Stimulated activated CD8-positive, alpha-beta memory T cell treated with anti-CD3 and anti-CD28 coated beads, Interleukin-7, amount 100 ng/mL, for 1 hour (primary cell): ENCODE data around the gene GLYR1.
"Not testable (repeated sequence)": the region's sequence is repeated elsewhere in the genome, so short reads cannot be mapped to it uniquely, and the experiment has no call there.

ENCODE experiments used
- DNase-seq, 2 donors: peaks; one replicate each; pipeline ENCODE4 v3.0.0-alpha.2; 2020; ENCODE audit warnings: low read depth in 2 of 2

GLYR1 gene

DNA sequence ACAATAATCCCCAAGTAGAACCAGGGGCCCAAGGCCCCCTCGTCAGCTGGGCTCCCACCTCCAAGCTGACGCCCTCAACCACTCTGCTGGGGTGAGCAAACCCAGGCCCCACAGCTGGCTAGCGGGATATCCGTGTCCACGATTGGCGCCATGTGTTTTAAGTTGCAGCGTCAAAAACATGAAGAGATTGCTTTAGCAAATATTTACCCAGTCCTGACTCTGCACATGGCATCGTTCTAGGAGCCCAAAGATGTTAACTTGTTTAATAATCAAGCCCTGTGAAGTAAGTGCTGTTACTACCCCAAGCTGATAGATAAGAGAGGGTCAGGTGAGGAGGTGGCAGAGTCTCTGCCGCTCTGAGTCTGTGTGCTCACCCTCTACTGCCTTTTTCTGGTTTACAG, 58.6 kb downstream of the GLYR1 start:
- no peak for DNase-seq

DNA sequence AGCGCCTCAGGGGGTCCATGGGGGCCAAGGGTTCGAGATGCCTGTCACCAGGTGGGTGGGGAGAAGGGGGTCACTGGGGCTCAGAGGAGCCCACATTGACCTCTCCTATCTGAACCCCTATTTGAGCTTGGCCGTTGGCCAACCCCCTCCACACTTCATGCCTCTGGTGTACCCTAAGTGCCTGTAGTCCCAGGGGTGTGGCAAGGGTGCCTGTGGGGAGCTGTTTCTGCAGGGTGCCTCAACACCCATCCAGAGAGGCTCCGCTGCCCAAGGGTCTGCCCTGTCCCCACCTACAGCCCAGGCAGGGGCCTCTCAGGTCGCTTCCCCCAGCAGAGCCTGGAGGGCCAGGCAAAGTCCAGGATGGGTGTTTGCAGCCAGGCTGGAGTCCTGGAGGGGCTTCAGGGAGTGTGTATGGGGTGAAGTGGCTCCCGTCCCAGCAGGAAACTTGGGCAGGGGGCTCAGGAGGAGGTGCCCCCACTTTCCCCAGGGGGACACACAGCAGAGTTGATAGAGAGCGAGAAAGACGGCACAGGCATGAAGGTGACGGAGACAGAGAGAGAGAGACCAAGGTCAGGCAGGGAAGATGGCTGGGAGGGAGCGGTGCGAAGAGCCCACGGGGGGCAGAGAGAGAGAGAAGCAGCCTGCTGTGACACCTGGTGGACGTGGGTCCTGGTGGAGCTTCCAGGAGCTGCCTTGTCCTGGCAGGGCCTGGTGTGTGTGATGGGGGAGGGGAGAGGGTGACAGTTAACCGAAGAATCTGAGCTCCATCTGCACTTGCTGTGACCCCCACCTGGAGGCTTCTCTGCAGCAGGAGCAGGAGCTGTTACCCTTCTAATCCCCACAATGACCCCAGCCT, 59.2 kb downstream of the GLYR1 start, which contains the start of gene SEPTIN12:
SEPTIN12 (minus strand) TSS at position 719 of the 856 bp plus-strand sequence; CDS start at position 19, 700 bp downstream.
- DNase-seq = no peak

DNA sequence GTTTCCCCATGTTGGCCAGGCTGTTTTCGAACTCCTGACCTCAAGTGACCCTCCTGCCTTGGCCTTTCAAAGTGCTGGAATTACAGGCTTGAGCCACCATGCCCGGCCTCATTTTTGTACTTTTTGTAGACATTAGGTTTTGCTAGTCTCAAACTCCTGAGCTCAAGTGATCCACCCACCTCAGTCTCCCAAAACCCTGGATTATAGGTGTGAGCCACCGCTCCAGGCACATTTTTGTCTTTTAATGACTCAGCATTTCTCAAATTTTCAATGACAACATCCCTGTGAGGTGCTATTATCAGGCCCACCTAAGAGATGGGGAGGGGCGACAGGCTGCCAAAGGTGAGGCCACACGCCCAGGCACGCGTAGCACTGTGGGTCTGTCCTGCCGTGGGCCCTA, 60.0 kb downstream of the GLYR1 start:
- DNase-seq = no peak

DNA sequence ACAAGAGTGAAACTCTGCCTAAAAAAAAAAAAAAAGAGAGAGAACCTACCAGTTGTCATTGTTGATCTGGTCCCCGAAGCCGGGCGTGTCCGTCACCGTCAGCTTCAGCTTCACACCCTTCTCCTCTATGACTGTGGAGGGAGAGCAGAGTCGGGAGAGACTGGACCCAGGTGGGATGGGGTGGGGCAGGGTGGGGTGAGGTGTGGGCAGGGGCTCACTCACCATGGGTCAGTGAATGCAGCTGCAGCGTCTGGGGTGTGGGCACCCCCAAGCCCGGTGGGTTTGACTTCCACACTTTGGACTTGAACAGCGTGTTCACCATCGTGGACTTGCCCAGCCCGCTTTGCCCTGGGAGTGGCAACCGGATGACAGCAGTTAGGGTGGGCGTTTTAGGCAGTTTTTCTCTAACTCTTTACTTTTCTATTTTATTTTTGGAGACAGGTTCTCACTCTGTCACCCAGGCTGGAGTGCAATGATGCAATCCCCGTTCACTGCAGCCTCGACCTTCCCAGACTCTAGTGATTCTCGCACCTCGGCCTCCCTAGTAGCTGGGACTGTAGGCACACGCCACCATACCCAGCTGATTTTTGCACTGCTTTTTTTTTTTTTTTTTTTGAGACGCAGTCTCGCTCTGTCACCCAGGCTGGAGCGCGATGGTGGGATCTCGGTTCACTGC, 61.2 kb downstream of the GLYR1 start:
- DNase-seq = no peak

DNA sequence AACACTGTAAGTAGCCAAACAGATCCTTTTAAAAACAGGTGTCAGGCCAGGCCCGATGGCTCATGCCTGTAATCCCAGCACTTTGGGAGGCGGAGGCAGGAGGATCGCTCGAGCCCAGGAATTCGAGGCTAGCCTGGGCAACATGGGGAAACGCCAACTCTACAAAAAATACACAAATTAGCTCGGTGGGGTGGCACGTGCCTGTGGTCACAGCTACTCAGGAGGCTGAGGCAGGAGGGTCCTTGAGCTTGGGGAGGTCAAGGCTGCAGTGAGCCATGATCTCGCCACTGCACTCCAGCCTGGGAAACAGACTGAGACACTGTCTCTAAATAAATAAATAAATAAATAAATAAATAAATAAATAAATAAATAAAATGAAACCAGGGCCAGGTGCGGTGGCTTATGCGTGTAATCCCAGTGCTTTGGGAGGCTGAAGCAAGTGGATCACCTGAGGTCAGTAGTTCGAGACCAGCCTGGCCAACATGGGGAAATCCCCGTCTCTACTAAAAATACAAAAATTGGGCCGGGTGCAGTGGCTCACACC, 62.6 kb downstream of the GLYR1 start:
- not testable (repeated sequence) for DNase-seq

DNA sequence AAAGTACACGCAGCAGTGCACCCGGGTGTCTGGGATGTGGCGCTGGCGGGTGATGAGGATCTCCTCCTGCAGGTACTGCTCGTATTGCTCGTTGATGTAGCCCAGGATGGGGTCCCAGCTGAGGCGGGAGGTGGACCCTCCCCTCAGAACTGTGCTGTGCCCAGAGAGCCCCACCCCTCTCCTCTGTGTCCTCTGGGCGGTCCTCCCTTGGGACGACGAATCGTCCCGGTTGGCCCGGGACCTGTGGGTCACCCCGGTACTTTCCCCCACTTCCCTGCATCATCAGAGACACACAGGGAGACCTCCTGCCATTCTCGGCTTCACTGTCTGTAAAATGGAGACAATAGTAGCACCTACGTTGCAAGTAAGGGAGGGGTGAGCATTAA, 63.1 kb downstream of the GLYR1 start:
- DNase-seq = no peak

DNA sequence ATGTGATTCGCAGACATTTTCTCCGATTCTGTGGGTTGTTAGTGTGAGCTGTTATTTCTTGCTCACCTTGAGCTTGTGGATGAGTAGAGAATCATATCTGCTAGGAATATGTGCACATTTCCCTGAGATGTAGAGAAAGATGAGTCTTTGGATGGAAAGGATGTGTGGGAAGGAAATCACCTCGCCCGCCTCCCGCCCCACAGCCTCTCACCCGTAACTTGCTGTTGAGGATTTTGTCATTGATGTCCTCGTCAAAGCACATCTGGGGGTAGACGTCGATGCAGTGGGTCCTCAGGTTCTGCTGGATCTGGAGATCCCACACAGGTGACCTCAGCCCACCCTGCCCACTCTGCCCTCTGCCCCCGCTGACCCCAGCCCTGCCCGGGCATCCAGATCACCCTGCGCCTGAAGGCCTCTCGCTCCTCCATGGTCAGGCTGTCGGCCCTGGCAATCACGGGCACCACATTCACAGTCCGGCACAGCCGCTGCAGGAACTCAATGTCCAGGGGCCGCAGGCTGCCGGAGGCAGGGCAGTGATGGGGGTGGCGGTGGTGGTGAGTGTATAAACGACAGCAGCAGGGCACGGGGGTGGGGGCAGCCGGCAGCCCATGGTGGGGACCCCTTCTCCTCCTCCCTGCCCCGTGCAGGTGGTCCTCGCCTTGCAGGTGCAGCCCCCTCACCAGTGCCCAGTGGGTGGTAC, 63.7 kb downstream of the GLYR1 start:
- DNase-seq = no peak

DNA sequence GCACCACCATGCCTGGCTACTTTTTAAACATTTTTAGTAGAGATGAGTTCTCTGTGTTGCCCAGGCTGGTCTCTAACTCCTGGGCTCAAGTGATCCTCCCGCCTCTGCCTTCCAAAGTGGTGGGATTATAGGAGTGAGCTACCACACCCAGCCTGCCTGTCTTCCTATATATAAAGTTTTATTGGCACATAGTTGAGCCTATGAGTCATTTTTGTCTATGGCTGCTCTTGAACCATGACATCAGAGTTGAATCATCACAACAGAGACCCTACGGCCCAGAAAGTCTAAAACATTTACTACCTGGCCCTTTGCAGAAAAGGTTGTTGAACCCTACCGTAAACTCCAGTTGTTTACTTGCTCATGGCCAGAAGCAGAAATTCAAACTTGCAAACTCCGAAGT, 66.9 kb downstream of the GLYR1 start:
- no peak for DNase-seq

DNA sequence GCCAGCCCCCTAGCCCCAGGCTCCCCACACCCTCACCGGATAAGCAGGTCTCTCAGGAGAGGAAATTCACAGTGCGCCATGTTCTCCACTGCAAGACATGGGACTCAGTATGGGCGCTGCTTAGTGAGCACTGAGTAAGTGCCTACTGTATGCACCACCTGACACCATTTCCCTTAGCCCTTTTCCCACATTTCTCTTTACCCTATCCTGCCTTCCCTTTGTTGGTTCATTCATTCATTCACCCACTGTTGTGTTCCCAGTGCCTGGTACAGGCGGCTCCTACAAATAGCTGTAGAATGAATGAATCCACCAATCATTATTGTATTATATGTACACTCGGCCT, 69.1 kb downstream of the GLYR1 start:
- DNase-seq = no peak

DNA sequence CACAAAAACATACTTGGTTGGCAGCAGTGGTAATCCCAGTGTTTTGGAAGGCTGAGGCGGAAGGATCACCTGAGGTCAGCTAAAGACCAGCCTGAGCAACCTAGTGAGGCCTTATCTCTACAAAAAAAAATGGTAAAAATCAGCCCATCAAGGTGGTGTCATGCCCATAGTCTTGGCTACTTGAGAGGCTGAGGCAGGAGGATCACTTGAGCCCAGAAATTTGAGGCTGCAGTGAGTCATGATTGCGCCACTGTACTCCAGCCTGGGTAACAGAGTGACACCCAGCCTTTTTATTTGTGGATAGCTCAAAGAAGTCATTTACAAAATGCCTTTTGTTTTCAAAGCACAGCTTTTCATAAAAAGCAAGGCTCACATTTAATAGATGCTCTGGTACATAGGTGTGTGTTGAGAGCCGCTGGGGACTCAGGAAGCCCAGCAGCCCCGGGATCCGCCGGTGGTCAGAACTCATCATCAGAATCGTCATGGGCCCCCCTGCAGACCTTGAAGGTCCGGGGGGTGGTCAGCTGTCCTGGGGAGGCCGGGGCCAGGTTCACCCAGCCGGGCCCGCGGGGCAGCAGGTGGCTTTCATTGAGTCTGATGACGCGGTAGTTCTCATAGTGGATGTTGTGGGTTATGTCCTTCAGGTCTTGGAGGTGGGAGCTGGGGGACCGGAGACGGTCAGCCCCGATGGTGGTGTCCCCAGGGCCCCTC, 69.6 kb downstream of the GLYR1 start:
- DNase-seq = no peak

DNA sequence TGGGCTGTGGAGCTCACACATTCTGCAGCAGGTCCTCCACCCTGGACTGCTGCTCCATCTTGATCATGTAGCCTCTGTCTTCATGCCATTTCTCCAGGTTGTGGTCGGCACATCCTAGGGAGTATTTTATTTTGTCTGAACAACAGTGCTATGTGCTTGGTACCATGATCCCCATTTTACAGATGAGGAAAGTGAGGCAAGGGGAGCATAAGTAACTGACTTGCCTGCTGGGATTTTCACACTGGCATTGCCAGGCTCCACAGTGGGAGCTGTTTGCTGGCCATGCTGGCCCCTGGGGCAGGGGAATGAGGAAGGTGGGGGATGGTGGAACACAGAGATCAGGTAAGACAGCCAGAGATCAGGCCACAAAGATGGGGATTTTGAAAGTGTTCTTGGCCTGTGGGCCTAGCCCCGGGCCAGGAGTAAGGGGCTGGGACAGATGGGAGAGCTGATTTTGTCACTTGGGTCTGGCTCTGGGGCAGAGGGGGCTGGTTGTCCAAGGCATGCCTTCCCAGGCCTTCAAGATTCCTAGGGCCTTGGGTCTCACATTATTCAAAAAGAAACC, 70.9 kb downstream of the GLYR1 start:
- DNase-seq = no peak

DNA sequence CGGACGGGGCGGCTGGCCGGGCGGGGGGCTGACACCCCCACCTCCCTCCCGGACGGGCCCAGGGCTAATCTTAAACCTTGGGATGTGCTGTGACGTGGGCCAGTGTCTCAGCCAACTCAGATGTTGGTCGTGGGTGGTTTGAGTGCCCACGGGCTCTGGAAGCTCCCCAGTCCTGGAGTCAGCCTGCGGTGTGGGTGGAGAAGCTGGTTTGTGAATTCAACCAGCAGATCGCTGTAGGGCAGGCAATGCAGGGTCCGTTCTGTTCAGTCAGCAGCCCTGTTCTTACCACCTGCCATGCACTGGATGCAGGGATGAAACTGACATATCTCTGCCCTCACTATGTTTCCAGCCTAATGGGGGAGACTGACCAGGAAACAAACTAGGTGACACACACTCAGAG, 72.1 kb downstream of the GLYR1 start:
- no peak for DNase-seq

DNA sequence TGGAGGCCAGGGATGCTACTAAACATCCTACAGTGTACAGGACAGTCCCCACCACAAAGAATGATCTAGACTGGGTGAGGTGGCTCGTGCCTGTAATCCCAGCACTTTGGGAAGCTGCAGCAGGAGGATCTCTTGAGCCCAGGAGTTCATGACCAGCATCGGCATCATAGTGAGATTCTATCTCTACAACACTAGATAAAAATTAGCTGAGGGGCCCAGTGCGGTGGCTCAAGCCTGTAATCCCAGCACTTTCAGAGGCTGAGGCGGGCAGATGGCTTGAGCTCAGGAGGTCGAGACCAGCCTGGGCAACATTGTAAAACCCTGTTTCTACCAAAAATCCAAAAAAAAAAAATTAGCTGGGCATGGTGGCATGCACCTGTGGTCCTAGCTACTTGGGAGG, 74.7 kb downstream of the GLYR1 start:
- DNase-seq = no peak

DNA sequence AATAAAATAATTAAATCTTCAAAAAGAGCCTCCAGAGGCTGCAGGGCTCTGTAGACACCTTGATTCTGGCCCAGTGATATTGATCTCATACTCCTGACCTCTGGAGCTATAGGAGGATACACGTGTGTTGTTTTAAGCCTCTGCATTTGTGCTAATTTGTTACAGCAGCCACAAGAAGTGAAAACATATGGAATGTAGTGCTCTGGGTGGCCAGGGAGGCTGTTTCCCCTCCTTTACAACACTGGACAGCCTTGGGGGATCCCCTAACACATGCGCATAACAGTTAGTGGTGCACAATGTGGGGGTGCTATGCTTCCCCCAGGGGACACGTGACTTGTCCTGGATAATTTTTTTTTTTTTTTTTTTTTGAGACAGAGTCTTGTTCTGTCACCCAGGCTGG, 75.4 kb downstream of the GLYR1 start:
- DNase-seq = no peak

DNA sequence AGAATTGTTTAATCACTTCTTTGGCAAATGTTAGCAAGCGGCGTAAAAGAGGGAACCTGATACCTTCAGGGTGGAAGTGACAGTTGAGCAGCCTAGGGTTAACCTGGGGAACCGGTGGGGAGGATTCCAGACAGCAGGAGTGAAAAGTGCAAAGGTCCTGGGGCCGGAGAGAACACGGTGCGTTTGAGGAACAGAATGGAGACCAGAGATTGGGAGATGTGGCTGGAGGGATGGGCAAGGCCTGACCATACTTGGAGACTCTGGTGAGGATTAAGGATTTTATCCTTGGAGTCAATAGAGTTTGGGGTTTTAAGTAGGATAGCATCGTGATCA, 77.8 kb downstream of the GLYR1 start:
- no peak for DNase-seq

DNA sequence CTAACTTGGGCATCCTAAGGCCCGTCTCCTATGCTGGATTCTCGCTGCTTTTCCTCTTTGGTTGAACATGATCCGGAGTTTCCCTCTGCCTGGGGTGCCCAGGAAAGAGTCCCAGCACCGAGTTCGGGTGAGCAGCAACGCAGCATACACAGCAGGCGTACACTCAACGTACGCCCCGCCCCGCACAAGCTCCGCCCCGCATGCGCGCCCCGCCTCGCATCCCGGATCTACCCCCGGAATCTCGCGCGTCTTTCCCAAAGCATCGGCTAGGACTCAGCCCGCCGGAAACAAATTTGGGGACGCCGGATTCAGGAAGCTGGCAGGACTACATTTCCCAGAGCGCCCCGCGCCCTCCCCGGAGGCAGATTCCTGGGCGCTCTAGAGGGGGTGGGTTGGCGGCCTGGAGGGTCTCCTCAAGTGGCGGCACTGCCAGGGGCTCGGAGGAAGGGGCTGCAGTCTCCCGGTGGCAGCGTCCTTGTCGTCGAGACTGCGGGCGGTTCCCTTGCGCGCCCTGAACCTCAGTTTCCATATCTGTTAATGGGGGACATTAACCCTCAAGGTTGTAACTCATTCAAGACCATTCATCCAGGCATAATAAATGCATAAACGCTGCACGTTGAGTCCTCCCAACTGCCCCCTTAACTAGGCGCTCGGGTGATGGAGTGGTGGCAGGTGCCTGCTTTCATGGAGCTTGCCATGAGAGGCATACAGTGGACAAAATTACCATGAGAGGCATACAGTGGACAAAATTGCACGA, 78.4 kb downstream of the GLYR1 start:
- DNase-seq = peak; percentile 64 to 65

DNA sequence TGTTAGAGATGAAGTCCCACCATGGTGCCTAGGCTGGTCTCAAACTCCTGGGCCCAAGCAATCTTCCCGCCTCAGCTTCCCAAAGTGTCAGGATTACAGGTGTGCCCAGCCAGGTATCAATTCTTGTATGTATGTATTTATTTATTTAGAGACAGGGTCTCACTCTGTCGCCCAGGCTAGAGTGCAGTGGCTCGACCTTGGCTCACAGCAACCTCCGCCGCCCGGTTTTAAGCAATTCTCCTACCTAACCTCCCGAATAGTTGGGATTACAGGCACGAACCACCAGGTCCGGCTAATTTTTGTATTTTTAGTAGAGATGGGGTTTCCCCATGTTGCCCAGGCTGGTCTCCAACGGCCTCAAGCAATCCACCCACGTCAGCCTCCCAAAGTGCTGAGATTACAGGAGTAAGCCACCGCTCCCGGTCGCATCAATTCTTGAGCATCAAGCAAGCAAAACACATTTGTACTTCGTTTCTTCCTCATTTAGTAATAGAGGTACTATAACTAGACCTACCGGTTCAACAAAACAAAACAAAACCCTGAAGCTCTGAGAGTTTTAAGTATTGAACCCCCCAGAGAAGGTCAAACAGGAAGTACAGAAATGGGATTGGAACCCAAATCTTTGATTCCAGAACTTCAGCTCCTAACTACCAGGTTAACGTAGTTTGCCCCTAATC, 79.1 kb downstream of the GLYR1 start:
- no peak for DNase-seq

DNA sequence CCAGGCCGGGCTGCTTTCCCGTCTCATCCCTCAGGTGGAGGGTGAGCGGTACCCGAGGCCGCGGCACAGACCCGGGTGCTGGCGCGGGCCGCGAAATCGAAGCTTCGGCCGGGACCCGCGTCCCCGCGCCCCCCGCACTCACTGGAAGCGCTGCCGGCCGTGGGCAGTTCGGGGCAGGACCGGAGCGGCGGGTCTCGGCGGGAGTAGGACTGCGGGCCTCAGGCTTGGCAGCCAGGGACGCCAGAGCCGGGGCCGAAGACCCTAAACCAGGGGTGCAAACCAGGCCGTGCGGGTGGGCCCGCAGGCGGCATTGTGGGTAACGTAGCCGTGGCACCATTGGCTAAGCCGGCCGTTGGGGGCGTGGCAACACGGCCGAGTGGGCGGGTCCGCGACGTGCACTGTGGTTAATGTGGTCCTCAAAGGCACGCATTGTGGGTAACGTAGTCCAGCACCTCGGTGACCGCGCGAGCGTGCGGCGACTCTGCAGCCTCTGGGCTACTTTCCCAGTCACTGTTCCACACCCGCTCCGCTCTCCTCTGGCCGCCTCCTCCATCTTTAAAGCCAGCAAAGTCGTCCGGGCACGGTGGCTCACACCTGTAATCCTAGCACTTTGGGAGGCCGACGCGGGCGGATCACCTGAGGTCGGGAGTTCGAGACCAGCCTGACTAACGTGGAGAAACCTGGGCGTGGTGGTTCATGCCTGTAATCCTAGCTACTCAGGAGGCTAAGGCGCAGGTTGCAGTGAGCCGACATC, 80.0 kb downstream of the GLYR1 start, which contains the start of gene ZNF500:
ZNF500 (minus strand) TSS at position 288 of the 754 bp plus-strand sequence. CDS start 1,184 bp downstream, outside the sequence.
- peak; percentile 97 to 98 for DNase-seq
